ENCODE data around the gene MARK1. TPM values are rescaled to one million over a fixed set of nuclear protein-coding genes. Genes with fewer than 3 reads are reported as not detected.

Gene MARK1
- total RNA-seq, 1 experiment from 2014 or later: 13.9 TPM

DNA sequence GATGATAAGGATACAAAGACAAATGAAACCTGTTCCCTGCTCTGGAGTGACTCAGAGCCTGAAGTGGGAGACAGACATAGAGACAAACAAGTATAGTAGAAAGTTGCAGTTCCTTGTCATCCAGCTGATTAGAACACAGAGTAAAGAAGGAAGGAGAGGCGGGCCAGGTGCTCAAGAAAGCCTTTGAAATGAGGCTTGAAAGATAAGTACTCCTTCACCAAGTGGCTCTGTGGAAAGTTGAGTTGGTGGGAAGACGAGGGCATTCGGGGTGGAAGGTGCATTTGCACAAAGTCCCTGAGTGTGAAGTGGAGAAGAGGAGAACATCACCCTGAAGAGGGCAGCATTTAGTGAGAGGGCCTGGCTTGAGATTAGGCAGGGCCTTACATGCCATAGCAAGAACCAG, 17.0 kb downstream of the MARK1 start:
- POLR2A ChIA-PET: interaction anchor here (0.7 kb wide), 2 partner anchors 20 to 201 kb away, joined by 3 read pairs; no protein-coding TSS in a partner anchor
- CTCF ChIA-PET: interaction anchor here (0.6 to 1.7 kb wide), 8 partner anchors 15 to 676 kb away, joined by 3 to 6 read pairs (median 4); no protein-coding TSS in a partner anchor
- no peaks in the 10 kb centered on the region for H3K27me3 Mint-ChIP-seq (ENCODE audit: low read depth)
- DNase-seq (ENCODE audit: low spot score): peak; percentile 27
- no peak overlapping the region for H3K4me3 Mint-ChIP-seq
- H3K4me1 Mint-ChIP-seq: peaks cover 55% of the 10 kb centered on the region
- peak; percentile 89 for ATAC-seq
- H3K9me3 Mint-ChIP-seq: peaks cover 3% of the 10 kb centered on the region
- TF ChIP-seq, protein P1, sequence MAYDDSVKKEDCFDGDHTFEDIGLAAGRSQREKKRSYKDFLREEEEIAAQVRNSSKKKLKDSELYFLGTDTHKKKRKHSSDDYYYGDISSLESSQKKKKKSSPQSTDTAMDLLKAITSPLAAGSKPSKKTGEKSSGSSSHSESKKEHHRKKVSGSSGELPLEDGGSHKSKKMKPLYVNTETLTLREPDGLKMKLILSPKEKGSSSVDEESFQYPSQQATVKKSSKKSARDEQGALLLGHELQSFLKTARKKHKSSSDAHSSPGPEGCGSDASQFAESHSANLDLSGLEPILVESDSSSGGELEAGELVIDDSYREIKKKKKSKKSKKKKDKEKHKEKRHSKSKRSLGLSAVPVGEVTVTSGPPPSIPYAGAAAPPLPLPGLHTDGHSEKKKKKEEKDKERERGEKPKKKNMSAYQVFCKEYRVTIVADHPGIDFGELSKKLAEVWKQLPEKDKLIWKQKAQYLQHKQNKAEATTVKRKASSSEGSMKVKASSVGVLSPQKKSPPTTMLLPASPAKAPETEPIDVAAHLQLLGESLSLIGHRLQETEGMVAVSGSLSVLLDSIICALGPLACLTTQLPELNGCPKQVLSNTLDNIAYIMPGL (CRISPR knock-in tag; IDR thresholded peaks at IDR 0.05): no peak
- TF ChIP-seq NFATC4 (CRISPR knock-in tag; IDR thresholded peaks at IDR 0.05) (no peak), ZNF512 (CRISPR knock-in tag; IDR thresholded peaks at IDR 0.05; ENCODE audit: borderline replicate concordance) (no peak), OVOL2 (CRISPR knock-in tag; IDR thresholded peaks at IDR 0.05; ENCODE audit: borderline replicate concordance) (no peak), RELA (CRISPR knock-in tag; IDR thresholded peaks at IDR 0.05; ENCODE audit: borderline replicate concordance) (no peak), PRRX2 (CRISPR knock-in tag; IDR thresholded peaks at IDR 0.05) (no peak), FOXK1 (CRISPR knock-in tag; IDR thresholded peaks at IDR 0.05) (no peak), MYBL2 (CRISPR knock-in tag; IDR thresholded peaks at IDR 0.05) (no peak), ZNF138 (CRISPR knock-in tag; conservative IDR thresholded peaks at IDR 0.05) (no peak), NFE2L1 (CRISPR knock-in tag; IDR thresholded peaks at IDR 0.05) (no peak), EMX1 (CRISPR knock-in tag; IDR thresholded peaks at IDR 0.05) (no peak), ZNF671 (CRISPR knock-in tag; IDR thresholded peaks at IDR 0.05) (no peak), SMAD3 (CRISPR knock-in tag; IDR thresholded peaks at IDR 0.05; ENCODE audit: borderline replicate concordance) (no peak), ZNF317 (CRISPR knock-in tag; IDR thresholded peaks at IDR 0.05; ENCODE audit: borderline replicate concordance, low read depth) (no peak)
- TF ChIP-seq, protein P2, sequence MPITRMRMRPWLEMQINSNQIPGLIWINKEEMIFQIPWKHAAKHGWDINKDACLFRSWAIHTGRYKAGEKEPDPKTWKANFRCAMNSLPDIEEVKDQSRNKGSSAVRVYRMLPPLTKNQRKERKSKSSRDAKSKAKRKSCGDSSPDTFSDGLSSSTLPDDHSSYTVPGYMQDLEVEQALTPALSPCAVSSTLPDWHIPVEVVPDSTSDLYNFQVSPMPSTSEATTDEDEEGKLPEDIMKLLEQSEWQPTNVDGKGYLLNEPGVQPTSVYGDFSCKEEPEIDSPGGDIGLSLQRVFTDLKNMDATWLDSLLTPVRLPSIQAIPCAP (CRISPR knock-in tag; IDR thresholded peaks at IDR 0.05): no peak
- TF ChIP-seq, protein P3, sequence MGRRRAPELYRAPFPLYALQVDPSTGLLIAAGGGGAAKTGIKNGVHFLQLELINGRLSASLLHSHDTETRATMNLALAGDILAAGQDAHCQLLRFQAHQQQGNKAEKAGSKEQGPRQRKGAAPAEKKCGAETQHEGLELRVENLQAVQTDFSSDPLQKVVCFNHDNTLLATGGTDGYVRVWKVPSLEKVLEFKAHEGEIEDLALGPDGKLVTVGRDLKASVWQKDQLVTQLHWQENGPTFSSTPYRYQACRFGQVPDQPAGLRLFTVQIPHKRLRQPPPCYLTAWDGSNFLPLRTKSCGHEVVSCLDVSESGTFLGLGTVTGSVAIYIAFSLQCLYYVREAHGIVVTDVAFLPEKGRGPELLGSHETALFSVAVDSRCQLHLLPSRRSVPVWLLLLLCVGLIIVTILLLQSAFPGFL (CRISPR knock-in tag; IDR thresholded peaks at IDR 0.05; ENCODE audit: borderline replicate concordance): no peak
- H3K36me3 Mint-ChIP-seq: peaks cover 3% of the 10 kb centered on the region; the same call in 1 of the 2 replicates
- H3K27ac Mint-ChIP-seq: no peak overlapping the region; the same call in 1 of the 2 replicates

DNA sequence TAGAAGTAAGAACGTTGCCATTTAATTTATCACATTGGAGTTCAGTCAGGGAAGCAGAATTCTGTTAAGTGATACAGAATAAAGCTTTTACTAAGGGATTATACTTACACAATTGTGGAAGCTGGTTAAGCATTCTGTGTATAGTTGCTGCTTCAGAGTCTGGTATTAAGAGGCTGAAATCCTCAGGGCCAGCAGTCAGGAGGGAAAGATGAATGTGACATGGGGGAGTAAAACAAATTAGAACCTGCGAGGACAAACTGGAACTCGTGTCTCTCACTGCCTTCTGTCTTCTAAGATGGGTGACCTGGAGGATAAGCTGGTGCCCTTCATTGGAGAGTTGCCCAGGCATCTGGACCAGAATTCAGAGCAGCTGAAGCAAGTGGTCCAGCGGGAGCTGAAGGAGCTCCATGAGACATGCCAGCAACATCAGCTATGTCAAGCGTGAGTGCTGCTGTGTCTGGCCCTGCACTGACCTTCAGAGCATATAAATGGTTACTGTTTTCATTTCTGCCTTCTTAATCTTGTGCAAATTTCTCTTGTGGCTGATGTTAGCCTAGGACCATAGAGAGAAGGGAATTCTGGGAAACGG, 23.0 kb downstream of the MARK1 start:
- ATAC-seq: no peak
- POLR2A ChIA-PET: no interaction called here
- no peak for TF ChIP-seq ZNF317 (CRISPR knock-in tag; IDR thresholded peaks at IDR 0.05; ENCODE audit: borderline replicate concordance, low read depth)
- TF ChIP-seq IRF2 (CRISPR knock-in tag; IDR thresholded peaks at IDR 0.05; ENCODE audit: borderline replicate concordance, low read depth): no peak
- TF ChIP-seq E2F5 (CRISPR knock-in tag; IDR thresholded peaks at IDR 0.05): no peak

More for the DNA sequence above, 23.0 kb downstream of the MARK1 start:
- no peak overlapping the region for H3K4me3 Mint-ChIP-seq
- no peak for DNase-seq (ENCODE audit: low spot score)
- peaks cover 3% of the 10 kb centered on the region; the same call in 1 of the 2 replicates for H3K36me3 Mint-ChIP-seq
- peaks cover 16% of the 10 kb centered on the region for H3K4me1 Mint-ChIP-seq
- peaks cover 3% of the 10 kb centered on the region for H3K9me3 Mint-ChIP-seq
- H3K27me3 Mint-ChIP-seq (ENCODE audit: low read depth): no peaks in the 10 kb centered on the region
- no peak overlapping the region for H3K27ac Mint-ChIP-seq
- CTCF ChIA-PET: interaction anchor here (1.1 to 2.2 kb wide), 2 partner anchors 182 to 270 kb away, joined by 4 to 7 read pairs; no protein-coding TSS in a partner anchor

All from WTC11 (cell line).